Endothelial cell (in vitro differentiated cells): ENCODE measurements around the gene KIN. TPM values are rescaled to one million over a fixed set of nuclear protein-coding genes. Genes with fewer than 3 reads are reported as not detected.

Source experiments
- DNase-seq: peaks from one replicate; pipeline ENCODE4 v3.0.0; 2021; ENCODE audit warnings: low spot score
- H3K27ac Mint-ChIP-seq: one replicate; pipeline ENCODE4 v1.8.0; 2021; ENCODE audit warnings: mixed read lengths, inconsistent platforms; ENCODE audit not compliant: unreplicated experiment
- H3K27me3 Mint-ChIP-seq: one replicate; pipeline ENCODE4 v1.8.0; 2021; ENCODE audit warnings: mild to moderate bottlenecking, moderate library complexity, mixed read lengths, inconsistent platforms; ENCODE audit not compliant: unreplicated experiment
- H3K36me3 Mint-ChIP-seq: one replicate; pipeline ENCODE4 v1.8.0; 2021; ENCODE audit warnings: mild to moderate bottlenecking, low read depth, mixed read lengths, inconsistent platforms; ENCODE audit not compliant: unreplicated experiment
- H3K4me1 Mint-ChIP-seq: one replicate; pipeline ENCODE4 v1.8.0; 2021; ENCODE audit warnings: mild to moderate bottlenecking, mixed read lengths, inconsistent platforms; ENCODE audit not compliant: unreplicated experiment
- H3K4me3 Mint-ChIP-seq: one replicate; pipeline ENCODE4 v1.8.0; 2021; ENCODE audit warnings: mild to moderate bottlenecking, mixed read lengths, inconsistent platforms; ENCODE audit not compliant: unreplicated experiment
- H3K9me3 Mint-ChIP-seq: one replicate; pipeline ENCODE4 v1.8.0; 2021; ENCODE audit warnings: mixed read lengths, inconsistent platforms; ENCODE audit not compliant: unreplicated experiment
- CTCF ChIP-seq: fragments of 200-600 bp; sonication (generic); IDR thresholded peaks from one replicate; pipeline ENCODE4 v1.5.0; 2021; ENCODE audit warnings: antibody characterized with exemption; ENCODE audit not compliant: unreplicated experiment
- total RNA-seq: library from RNA; stranded (reverse); fragmentation: NEBNext Ultra II Directional; extraction: Animal tissue kit (Norgen Biotek cat#: 25700); gene quantifications from one replicate; pipeline ENCODE4 v1.2.1, GENCODE V29; 2021; ENCODE audit not compliant: unreplicated experiment

Gene KIN
- total RNA-seq, 1 donor from 2014 or later, result 13.2 TPM

- Mint-ChIP-seq H3K4me1 (peaks cover 3% of the 10 kb centered on the region), H3K27me3 (no peaks in the 10 kb centered on the region), H3K27ac (peak overlapping the region; percentile 20), H3K36me3 (peaks cover 14% of the 10 kb centered on the region), H3K4me3 (no peak overlapping the region), H3K9me3 (no peaks in the 10 kb centered on the region)
- TF ChIP-seq CTCF, result no peak
- no peak for DNase-seq
Observed at GRCh38 chr10:7795605-7796004, 7.8 kb upstream of the KIN start.

GRCh38 chr10:7794251-7795026 lies 6.6 kb upstream of the KIN start:
- no peak overlapping the region for H3K4me3 Mint-ChIP-seq
- DNase-seq, result no peak
- TF ChIP-seq CTCF, result no peak
- peaks cover 7% of the 10 kb centered on the region for H3K36me3 Mint-ChIP-seq
- H3K27me3 Mint-ChIP-seq, result no peaks in the 10 kb centered on the region
- H3K4me1 Mint-ChIP-seq, result peaks cover 5% of the 10 kb centered on the region
- H3K27ac Mint-ChIP-seq, result no peak overlapping the region
- no peaks in the 10 kb centered on the region for H3K9me3 Mint-ChIP-seq

GRCh38 chr10:7792541-7792940 lies 4.7 kb upstream of the KIN start:
- Mint-ChIP-seq H3K36me3 (peaks cover 4% of the 10 kb centered on the region), H3K27ac (no peak overlapping the region)

GRCh38 chr10:7789390-7789789 lies 1.6 kb upstream of the KIN start:
- TF ChIP-seq CTCF, result no peak
- Mint-ChIP-seq H3K36me3 (no peaks in the 10 kb centered on the region), H3K9me3 (no peaks in the 10 kb centered on the region), H3K27me3 (no peaks in the 10 kb centered on the region), H3K27ac (no peak overlapping the region), H3K4me3 (no peak overlapping the region), H3K4me1 (peaks cover 17% of the 10 kb centered on the region)
- no peak for DNase-seq

More at GRCh38 chr10:7792541-7792940, 4.7 kb upstream of the KIN start:
- DNase-seq, result no peak
- peaks cover 14% of the 10 kb centered on the region for H3K4me1 Mint-ChIP-seq
- H3K9me3 Mint-ChIP-seq, result no peaks in the 10 kb centered on the region
- H3K4me3 Mint-ChIP-seq, result no peak overlapping the region
- no peak for TF ChIP-seq CTCF
- no peaks in the 10 kb centered on the region for H3K27me3 Mint-ChIP-seq

GRCh38 chr10:7788639-7789286 lies 970 bp upstream of the KIN start:
- DNase-seq, result no peak
- no peak for TF ChIP-seq CTCF
- Mint-ChIP-seq H3K9me3 (no peaks in the 10 kb centered on the region), H3K4me3 (no peak overlapping the region), H3K36me3 (no peaks in the 10 kb centered on the region), H3K27ac (peak overlapping the region; percentile 78), H3K4me1 (peaks cover 17% of the 10 kb centered on the region), H3K27me3 (no peaks in the 10 kb centered on the region)
